ENCODE measurements around the gene PROCR.
A peak's percentile ranks its signal among the peaks of the same experiment; 100 is the strongest.

DNA sequence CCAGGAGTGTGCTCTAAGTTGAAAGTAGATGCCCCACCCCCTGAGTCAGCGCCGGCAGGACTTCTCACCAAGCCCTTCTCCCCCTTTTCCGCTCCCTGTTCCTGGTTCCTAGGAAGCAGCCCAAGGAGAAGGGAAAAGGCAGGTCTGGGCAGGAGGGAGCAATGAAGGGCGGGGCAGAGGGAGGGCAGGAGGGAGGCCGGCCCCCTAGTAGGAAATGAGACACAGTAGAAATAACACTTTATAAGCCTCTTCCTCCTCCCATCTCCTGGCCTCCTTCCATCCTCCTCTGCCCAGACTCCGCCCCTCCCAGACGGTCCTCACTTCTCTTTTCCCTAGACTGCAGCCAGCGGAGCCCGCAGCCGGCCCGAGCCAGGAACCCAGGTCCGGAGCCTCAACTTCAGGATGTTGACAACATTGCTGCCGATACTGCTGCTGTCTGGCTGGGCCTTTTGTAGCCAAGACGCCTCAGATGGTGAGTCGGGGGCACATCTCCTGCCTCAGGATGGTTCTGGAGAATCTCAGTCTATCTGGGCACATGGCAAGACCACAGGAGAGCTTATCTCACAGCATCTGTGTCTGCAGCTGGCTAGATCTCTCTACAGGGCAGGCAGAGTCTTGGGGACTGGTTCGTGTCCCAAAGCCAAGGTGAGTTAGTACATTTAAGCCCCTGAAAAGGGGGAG, at the start of gene PROCR:
- TF ChIP-seq POLR2AphosphoS5 (IDR thresholded peaks at IDR 0.05; ENCODE audit: low read depth, low read length) (peak; percentile 72), FOXP2 (optimal IDR thresholded peaks at IDR 0.05; ENCODE audit: borderline replicate concordance, extremely low read depth, extremely low read length, insufficient read depth) (no peak), SIN3A (IDR thresholded peaks at IDR 0.05; ENCODE audit: borderline replicate concordance, insufficient read depth, low read length) (no peak), TAF1 (IDR thresholded peaks at IDR 0.05; ENCODE audit: borderline replicate concordance, insufficient read depth, low read length) (no peak)
- TF ChIP-seq, protein P1, sequence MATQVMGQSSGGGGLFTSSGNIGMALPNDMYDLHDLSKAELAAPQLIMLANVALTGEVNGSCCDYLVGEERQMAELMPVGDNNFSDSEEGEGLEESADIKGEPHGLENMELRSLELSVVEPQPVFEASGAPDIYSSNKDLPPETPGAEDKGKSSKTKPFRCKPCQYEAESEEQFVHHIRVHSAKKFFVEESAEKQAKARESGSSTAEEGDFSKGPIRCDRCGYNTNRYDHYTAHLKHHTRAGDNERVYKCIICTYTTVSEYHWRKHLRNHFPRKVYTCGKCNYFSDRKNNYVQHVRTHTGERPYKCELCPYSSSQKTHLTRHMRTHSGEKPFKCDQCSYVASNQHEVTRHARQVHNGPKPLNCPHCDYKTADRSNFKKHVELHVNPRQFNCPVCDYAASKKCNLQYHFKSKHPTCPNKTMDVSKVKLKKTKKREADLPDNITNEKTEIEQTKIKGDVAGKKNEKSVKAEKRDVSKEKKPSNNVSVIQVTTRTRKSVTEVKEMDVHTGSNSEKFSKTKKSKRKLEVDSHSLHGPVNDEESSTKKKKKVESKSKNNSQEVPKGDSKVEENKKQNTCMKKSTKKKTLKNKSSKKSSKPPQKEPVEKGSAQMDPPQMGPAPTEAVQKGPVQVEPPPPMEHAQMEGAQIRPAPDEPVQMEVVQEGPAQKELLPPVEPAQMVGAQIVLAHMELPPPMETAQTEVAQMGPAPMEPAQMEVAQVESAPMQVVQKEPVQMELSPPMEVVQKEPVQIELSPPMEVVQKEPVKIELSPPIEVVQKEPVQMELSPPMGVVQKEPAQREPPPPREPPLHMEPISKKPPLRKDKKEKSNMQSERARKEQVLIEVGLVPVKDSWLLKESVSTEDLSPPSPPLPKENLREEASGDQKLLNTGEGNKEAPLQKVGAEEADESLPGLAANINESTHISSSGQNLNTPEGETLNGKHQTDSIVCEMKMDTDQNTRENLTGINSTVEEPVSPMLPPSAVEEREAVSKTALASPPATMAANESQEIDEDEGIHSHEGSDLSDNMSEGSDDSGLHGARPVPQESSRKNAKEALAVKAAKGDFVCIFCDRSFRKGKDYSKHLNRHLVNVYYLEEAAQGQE (IDR thresholded peaks at IDR 0.05; ENCODE audit: insufficient read depth in 1 of 2, low read depth in 2 of 2, low read length in 2 of 2) = no peak

Measured in PFSK-1 (cell line).